GM23338 (cell line): ENCODE results near the gene GAL3ST1. TPM values are rescaled to one million over a fixed set of nuclear protein-coding genes. Genes with fewer than 3 reads are reported as not detected.

Experiments used
- ATAC-seq: fragments of 200-7000 bp; cut with Tn5 transposase; 3 replicates; pipeline ENCODE4 v1.9.1; 2020
- DNase-seq: peaks from one replicate; pipeline ENCODE4 v3.0.0-alpha.2; 2015; ENCODE audit warnings: low spot score
- H2AFZ ChIP-seq: fragments of 200-600 bp; sonication (generic); 2 replicates; pipeline ENCODE4 v1.8.0; 2016; ENCODE audit warnings: antibody characterized with exemption, mild to moderate bottlenecking, moderate library complexity
- H3F3A ChIP-seq: fragments of 200-600 bp; sonication (generic); replicated peaks from 2 replicates; pipeline ENCODE4 v1.8.0; 2017; ENCODE audit warnings: antibody characterized with exemption, mixed run types, low read depth
- H3K27ac ChIP-seq: fragments of 200-600 bp; sonication (generic); 2 replicates; pipeline ENCODE4 v1.6.1; 2016; ENCODE audit warnings: low read depth
- H3K27me3 ChIP-seq: fragments of 200-600 bp; sonication (generic); 2 replicates; pipeline ENCODE4 v1.8.0; 2016; ENCODE audit warnings: mild to moderate bottlenecking, mixed run types, moderate library complexity; ENCODE audit not compliant: insufficient read depth
- H3K36me3 ChIP-seq: fragments of 200-600 bp; sonication (generic); 2 replicates; pipeline ENCODE4 v1.8.0; 2016; ENCODE audit warnings: mild to moderate bottlenecking; ENCODE audit not compliant: insufficient read depth
- H3K4me1 ChIP-seq: fragments of 200-600 bp; sonication (generic); 2 replicates; pipeline ENCODE4 v1.8.0; 2016; ENCODE audit warnings: mild to moderate bottlenecking, moderate library complexity; ENCODE audit not compliant: insufficient read depth
- H3K4me2 ChIP-seq: fragments of 200-600 bp; sonication (generic); 2 replicates; pipeline ENCODE4 v1.7.1; 2017; ENCODE audit warnings: mixed run types
- H3K4me3 ChIP-seq: fragments of 200-600 bp; sonication (generic); 2 replicates; pipeline ENCODE4 v1.6.1; 2016; ENCODE audit warnings: mixed run types
- H3K79me2 ChIP-seq: fragments of 200-600 bp; sonication (generic); replicated peaks from 2 replicates; pipeline ENCODE4 v1.8.0; 2017; ENCODE audit warnings: mild to moderate bottlenecking; ENCODE audit not compliant: insufficient read depth
- H3K9me2 ChIP-seq: fragments of 200-600 bp; sonication (generic); 2 replicates; pipeline ENCODE4 v1.8.0; 2017; ENCODE audit not compliant: insufficient read depth
- H4K20me1 ChIP-seq: fragments of 200-600 bp; sonication (generic); replicated peaks from 2 replicates; pipeline ENCODE4 v1.8.0; 2017; ENCODE audit warnings: mild to moderate bottlenecking; ENCODE audit not compliant: insufficient read depth
- H3K27ac Mint-ChIP-seq: 2 replicates; pipeline ENCODE4 v1.8.0; 2020; ENCODE audit warnings: inconsistent platforms, mild to moderate bottlenecking, moderate library complexity, mixed read lengths
- H3K27me3 Mint-ChIP-seq: 3 replicates; pipeline ENCODE4 v1.8.0; 2022; ENCODE audit warnings: low read depth, mild to moderate bottlenecking, moderate library complexity, mixed read lengths, inconsistent platforms; ENCODE audit not compliant: insufficient read depth, poor library complexity
- H3K36me3 Mint-ChIP-seq: 3 replicates; pipeline ENCODE4 v1.8.0; 2021; ENCODE audit warnings: low read depth, mild to moderate bottlenecking, inconsistent platforms, moderate library complexity, mixed read lengths
- H3K4me1 Mint-ChIP-seq: 3 replicates; pipeline ENCODE4 v1.8.0; 2020; ENCODE audit warnings: mild to moderate bottlenecking, inconsistent platforms, mixed read lengths
- H3K4me3 Mint-ChIP-seq: 3 replicates; pipeline ENCODE4 v1.8.0; 2021; ENCODE audit warnings: moderate library complexity, mild to moderate bottlenecking, inconsistent platforms, mixed read lengths
- H3K9me3 Mint-ChIP-seq: 3 replicates; pipeline ENCODE4 v1.8.0; 2020; ENCODE audit warnings: moderate library complexity, mild to moderate bottlenecking, inconsistent platforms, mixed read lengths
- CREB1 ChIP-seq: fragments of 250-450 bp; sonication (Bioruptor Pico); IDR thresholded peaks from 2 replicates; pipeline ENCODE4 v1.5.0; 2020; ENCODE audit warnings: low read depth, mild to moderate bottlenecking, moderate library complexity
- EZH2 ChIP-seq: fragments of 200-600 bp; sonication (generic); IDR thresholded peaks from one replicate; pipeline ENCODE4 v1.8.0; 2017; ENCODE audit warnings: antibody characterized with exemption, mild to moderate bottlenecking, low read depth; ENCODE audit not compliant: unreplicated experiment
- EZH2phosphoT487 ChIP-seq: fragments of 200-600 bp; sonication (generic); IDR thresholded peaks from one replicate; pipeline ENCODE4 v1.8.1; 2018; ENCODE audit warnings: antibody characterized with exemption; ENCODE audit not compliant: unreplicated experiment
- JUNB ChIP-seq: IDR thresholded peaks from one replicate; pipeline ENCODE4 v1.6.1; 2016; ENCODE audit warnings: antibody characterized with exemption; ENCODE audit not compliant: unreplicated experiment
- NANOG ChIP-seq: IDR thresholded peaks from 2 replicates; pipeline ENCODE4 v1.6.1; 2016; ENCODE audit warnings: antibody characterized with exemption, borderline replicate concordance
- POLR2AphosphoS5 ChIP-seq: IDR thresholded peaks from 2 replicates; pipeline ENCODE4 v1.6.1; 2016; ENCODE audit warnings: antibody characterized with exemption, low read depth
- STAT1 ChIP-seq: IDR thresholded peaks from one replicate; pipeline ENCODE4 v1.6.1; 2016; ENCODE audit warnings: antibody characterized with exemption; ENCODE audit not compliant: unreplicated experiment
- ZNF114 ChIP-seq: fragments of 250-450 bp; sonication (Bioruptor Pico); IDR thresholded peaks from 2 replicates; pipeline ENCODE4 v1.5.0; 2020; ENCODE audit warnings: mild to moderate bottlenecking, moderate library complexity
- ZNF331 ChIP-seq: fragments of 250-450 bp; sonication (Bioruptor Pico); IDR thresholded peaks from 2 replicates; pipeline ENCODE4 v1.5.0; 2020; ENCODE audit warnings: low read depth, mild to moderate bottlenecking, moderate library complexity
- polyA plus RNA-seq: library from polyadenylated mRNA; unstranded; fragments of >200 nt; fragmentation: Nextera tagmentation; extraction: Ambion mirVana; gene quantifications from 2 replicates; pipeline ENCODE4 v1.2.1, GENCODE V29; 2016
- total RNA-seq: library from RNA; depleted of rRNA; stranded (reverse); fragments of >200 nt; shearing (Covaris generic); gene quantifications from 2 replicates; pipeline ENCODE4 v1.2.3, GENCODE V29; 2014
- TF ChIP-seq, protein P1 (sequence below): IDR thresholded peaks from one replicate; pipeline ENCODE4 v1.6.1; 2018; ENCODE audit warnings: antibody characterized with exemption; ENCODE audit not compliant: unreplicated experiment
- TF ChIP-seq, protein P2 (sequence below): fragments of 250-450 bp; sonication (Bioruptor Pico); IDR thresholded peaks from 2 replicates; pipeline ENCODE4 v1.5.0; 2020; ENCODE audit warnings: mild to moderate bottlenecking, moderate library complexity
- TF ChIP-seq, protein P3 (sequence below): IDR thresholded peaks from 2 replicates; pipeline ENCODE4 v1.6.1; 2016; ENCODE audit warnings: antibody characterized with exemption
- TF ChIP-seq, protein P4 (sequence below), 2 experiments: fragments of 200-600 bp in 1 of 2; sonication (generic) in 1 of 2; conservative IDR thresholded peaks; 2 replicates each; pipeline versions ENCODE4 v1.5.1 to v1.6.1; 2016 to 2017; ENCODE audit warnings: antibody characterized with exemption in 2 of 2, low read depth in 2 of 2, mild to moderate bottlenecking in 2 of 2, moderate library complexity in 1 of 2

GAL3ST1 gene
- total and polyA plus RNA-seq, 2 experiments from 2014 or later: 8.2 to 13.3 TPM

DNA sequence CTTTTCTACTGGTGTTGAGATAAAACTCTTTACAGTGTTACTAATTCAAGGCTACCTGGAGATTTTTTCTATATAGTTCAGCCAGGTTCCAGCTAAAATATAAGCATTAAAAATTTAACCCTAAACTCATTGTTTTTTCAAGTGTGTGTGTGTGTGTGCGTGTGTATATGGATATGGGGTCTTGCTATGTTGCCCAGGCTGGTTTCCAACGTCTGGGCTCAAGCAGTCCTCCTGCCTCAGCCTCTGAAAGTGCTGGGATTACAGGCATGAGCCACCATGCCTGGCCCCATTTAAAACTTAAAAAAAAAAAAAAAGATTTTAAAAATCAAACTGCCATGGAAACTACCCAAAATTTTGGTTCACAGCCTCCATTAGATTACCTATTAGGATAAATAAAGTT, 21.7 kb upstream of the GAL3ST1 start:
- ATAC-seq: no peak
- H3K27me3 ChIP-seq: peaks cover 8% of the 10 kb centered on the region; the same call in 1 of the 2 replicates
- H3K9me2 ChIP-seq: no peaks in the 10 kb centered on the region
- H3K9me3 Mint-ChIP-seq: peaks cover 7% of the 10 kb centered on the region; the same call in 2 of the 3 replicates
- H3K79me2 ChIP-seq: peaks cover 4% of the 10 kb centered on the region
- H3K27ac ChIP-seq: no peak overlapping the region
- H3K27me3 Mint-ChIP-seq: no peaks in the 10 kb centered on the region
- no peaks in the 10 kb centered on the region for H3K4me1 Mint-ChIP-seq
- no peak overlapping the region; the same call in 2 of the 3 replicates for H3K4me3 Mint-ChIP-seq
- TF ChIP-seq STAT1: no peak
- TF ChIP-seq NANOG: no peak
- TF ChIP-seq, protein P1, sequence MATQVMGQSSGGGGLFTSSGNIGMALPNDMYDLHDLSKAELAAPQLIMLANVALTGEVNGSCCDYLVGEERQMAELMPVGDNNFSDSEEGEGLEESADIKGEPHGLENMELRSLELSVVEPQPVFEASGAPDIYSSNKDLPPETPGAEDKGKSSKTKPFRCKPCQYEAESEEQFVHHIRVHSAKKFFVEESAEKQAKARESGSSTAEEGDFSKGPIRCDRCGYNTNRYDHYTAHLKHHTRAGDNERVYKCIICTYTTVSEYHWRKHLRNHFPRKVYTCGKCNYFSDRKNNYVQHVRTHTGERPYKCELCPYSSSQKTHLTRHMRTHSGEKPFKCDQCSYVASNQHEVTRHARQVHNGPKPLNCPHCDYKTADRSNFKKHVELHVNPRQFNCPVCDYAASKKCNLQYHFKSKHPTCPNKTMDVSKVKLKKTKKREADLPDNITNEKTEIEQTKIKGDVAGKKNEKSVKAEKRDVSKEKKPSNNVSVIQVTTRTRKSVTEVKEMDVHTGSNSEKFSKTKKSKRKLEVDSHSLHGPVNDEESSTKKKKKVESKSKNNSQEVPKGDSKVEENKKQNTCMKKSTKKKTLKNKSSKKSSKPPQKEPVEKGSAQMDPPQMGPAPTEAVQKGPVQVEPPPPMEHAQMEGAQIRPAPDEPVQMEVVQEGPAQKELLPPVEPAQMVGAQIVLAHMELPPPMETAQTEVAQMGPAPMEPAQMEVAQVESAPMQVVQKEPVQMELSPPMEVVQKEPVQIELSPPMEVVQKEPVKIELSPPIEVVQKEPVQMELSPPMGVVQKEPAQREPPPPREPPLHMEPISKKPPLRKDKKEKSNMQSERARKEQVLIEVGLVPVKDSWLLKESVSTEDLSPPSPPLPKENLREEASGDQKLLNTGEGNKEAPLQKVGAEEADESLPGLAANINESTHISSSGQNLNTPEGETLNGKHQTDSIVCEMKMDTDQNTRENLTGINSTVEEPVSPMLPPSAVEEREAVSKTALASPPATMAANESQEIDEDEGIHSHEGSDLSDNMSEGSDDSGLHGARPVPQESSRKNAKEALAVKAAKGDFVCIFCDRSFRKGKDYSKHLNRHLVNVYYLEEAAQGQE: no peak
- no peak for TF ChIP-seq JUNB
- no peak for TF ChIP-seq EZH2
- TF ChIP-seq, protein P2, sequence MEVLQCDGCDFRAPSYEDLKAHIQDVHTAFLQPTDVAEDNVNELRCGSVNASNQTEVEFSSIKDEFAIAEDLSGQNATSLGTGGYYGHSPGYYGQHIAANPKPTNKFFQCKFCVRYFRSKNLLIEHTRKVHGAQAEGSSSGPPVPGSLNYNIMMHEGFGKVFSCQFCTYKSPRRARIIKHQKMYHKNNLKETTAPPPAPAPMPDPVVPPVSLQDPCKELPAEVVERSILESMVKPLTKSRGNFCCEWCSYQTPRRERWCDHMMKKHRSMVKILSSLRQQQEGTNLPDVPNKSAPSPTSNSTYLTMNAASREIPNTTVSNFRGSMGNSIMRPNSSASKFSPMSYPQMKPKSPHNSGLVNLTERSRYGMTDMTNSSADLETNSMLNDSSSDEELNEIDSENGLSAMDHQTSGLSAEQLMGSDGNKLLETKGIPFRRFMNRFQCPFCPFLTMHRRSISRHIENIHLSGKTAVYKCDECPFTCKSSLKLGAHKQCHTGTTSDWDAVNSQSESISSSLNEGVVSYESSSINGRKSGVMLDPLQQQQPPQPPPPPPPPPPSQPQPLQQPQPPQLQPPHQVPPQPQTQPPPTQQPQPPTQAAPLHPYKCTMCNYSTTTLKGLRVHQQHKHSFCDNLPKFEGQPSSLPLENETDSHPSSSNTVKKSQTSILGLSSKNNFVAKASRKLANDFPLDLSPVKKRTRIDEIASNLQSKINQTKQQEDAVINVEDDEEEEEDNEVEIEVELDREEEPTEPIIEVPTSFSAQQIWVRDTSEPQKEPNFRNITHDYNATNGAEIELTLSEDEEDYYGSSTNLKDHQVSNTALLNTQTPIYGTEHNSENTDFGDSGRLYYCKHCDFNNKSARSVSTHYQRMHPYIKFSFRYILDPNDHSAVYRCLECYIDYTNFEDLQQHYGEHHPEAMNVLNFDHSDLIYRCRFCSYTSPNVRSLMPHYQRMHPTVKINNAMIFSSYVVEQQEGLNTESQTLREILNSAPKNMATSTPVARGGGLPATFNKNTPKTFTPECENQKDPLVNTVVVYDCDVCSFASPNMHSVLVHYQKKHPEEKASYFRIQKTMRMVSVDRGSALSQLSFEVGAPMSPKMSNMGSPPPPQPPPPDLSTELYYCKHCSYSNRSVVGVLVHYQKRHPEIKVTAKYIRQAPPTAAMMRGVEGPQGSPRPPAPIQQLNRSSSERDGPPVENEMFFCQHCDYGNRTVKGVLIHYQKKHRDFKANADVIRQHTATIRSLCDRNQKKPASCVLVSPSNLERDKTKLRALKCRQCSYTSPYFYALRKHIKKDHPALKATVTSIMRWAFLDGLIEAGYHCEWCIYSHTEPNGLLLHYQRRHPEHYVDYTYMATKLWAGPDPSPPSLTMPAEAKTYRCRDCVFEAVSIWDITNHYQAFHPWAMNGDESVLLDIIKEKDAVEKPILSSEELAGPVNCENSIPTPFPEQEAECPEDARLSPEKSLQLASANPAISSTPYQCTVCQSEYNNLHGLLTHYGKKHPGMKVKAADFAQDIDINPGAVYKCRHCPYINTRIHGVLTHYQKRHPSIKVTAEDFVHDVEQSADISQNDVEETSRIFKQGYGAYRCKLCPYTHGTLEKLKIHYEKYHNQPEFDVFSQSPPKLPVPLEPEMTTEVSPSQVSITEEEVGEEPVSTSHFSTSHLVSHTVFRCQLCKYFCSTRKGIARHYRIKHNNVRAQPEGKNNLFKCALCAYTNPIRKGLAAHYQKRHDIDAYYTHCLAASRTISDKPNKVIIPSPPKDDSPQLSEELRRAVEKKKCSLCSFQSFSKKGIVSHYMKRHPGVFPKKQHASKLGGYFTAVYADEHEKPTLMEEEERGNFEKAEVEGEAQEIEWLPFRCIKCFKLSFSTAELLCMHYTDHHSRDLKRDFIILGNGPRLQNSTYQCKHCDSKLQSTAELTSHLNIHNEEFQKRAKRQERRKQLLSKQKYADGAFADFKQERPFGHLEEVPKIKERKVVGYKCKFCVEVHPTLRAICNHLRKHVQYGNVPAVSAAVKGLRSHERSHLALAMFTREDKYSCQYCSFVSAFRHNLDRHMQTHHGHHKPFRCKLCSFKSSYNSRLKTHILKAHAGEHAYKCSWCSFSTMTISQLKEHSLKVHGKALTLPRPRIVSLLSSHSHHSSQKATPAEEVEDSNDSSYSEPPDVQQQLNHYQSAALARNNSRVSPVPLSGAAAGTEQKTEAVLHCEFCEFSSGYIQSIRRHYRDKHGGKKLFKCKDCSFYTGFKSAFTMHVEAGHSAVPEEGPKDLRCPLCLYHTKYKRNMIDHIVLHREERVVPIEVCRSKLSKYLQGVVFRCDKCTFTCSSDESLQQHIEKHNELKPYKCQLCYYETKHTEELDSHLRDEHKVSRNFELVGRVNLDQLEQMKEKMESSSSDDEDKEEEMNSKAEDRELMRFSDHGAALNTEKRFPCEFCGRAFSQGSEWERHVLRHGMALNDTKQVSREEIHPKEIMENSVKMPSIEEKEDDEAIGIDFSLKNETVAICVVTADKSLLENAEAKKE (CRISPR knock-in tag): no peak
- TF ChIP-seq POLR2AphosphoS5: no peak
- no peak for TF ChIP-seq ZNF114
- TF ChIP-seq ZNF331 (CRISPR knock-in tag): no peak
- TF ChIP-seq EZH2phosphoT487: no peak
- no peak for TF ChIP-seq CREB1
- TF ChIP-seq, protein P3, sequence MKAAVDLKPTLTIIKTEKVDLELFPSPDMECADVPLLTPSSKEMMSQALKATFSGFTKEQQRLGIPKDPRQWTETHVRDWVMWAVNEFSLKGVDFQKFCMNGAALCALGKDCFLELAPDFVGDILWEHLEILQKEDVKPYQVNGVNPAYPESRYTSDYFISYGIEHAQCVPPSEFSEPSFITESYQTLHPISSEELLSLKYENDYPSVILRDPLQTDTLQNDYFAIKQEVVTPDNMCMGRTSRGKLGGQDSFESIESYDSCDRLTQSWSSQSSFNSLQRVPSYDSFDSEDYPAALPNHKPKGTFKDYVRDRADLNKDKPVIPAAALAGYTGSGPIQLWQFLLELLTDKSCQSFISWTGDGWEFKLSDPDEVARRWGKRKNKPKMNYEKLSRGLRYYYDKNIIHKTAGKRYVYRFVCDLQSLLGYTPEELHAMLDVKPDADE: no peak
- TF ChIP-seq, protein P4, sequence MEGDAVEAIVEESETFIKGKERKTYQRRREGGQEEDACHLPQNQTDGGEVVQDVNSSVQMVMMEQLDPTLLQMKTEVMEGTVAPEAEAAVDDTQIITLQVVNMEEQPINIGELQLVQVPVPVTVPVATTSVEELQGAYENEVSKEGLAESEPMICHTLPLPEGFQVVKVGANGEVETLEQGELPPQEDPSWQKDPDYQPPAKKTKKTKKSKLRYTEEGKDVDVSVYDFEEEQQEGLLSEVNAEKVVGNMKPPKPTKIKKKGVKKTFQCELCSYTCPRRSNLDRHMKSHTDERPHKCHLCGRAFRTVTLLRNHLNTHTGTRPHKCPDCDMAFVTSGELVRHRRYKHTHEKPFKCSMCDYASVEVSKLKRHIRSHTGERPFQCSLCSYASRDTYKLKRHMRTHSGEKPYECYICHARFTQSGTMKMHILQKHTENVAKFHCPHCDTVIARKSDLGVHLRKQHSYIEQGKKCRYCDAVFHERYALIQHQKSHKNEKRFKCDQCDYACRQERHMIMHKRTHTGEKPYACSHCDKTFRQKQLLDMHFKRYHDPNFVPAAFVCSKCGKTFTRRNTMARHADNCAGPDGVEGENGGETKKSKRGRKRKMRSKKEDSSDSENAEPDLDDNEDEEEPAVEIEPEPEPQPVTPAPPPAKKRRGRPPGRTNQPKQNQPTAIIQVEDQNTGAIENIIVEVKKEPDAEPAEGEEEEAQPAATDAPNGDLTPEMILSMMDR (conservative IDR thresholded peaks at IDR 0.05; ENCODE audit: low read depth in 2 of 2): no peak
- H3K36me3 ChIP-seq: no peaks in the 10 kb centered on the region
- no peak overlapping the region for H3K27ac Mint-ChIP-seq
- H4K20me1 ChIP-seq: no peaks in the 10 kb centered on the region
- H3K4me2 ChIP-seq: peak overlapping the region; percentile 64; the same call in 1 of the 2 replicates
- no peaks in the 10 kb centered on the region; the same call in 2 of the 3 replicates for H3K36me3 Mint-ChIP-seq
- H2AFZ ChIP-seq: peak overlapping the region; percentile 91
- H3K4me1 ChIP-seq: no peaks in the 10 kb centered on the region
- H3K4me3 ChIP-seq: peak overlapping the region; percentile 47; the same call in 1 of the 2 replicates
- DNase-seq: no peak
- H3F3A ChIP-seq: no peaks in the 10 kb centered on the region
